GM18499 (cell line): ENCODE results near the gene NPW.

Source experiments
- ATAC-seq: cut with Tn5 transposase; IDR thresholded peaks from one replicate; pipeline ENCODE4 v1.9.1; 2021; ENCODE audit warnings: moderate number of reproducible peaks; ENCODE audit not compliant: insufficient read depth, unreplicated experiment

The NPW gene

DNA sequence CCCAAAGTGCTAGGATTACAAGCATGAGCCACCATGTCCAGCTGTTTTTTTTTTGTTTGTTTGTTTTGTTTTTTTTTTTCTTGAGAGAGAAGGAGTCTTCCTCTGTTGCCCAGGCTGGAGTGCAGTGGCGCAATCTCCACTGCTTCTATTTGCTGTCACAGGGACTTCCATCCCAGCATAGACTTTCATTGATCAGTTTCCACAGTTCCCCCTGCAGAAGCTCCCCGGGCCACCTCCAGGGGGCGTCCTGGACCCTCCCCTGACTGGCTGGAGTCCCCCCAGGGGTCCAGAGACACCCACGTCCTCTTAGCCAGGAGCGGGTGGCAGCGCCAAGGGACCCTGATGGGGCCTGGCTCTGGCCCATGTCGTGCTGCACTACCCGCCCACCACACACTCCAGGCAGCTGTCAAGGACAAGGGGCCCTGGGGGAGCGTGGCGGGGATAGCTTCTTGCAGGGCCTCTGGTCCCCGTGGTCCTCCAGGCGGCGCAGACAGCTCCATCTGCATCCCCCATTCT, 3.1 kb upstream of the NPW start:
- ATAC-seq, result no peak

- no peak for ATAC-seq
These were observed 591 bp downstream of the NPW start for GRCh38 chr16:2019921-2020831.

- ATAC-seq, result no peak
These were observed 3.1 kb downstream of the NPW start for GRCh38 chr16:2022723-2023091.

- ATAC-seq, result no peak
These were observed 3.8 kb downstream of the NPW start for GRCh38 chr16:2023092-2024031.

- no peak for ATAC-seq
These were observed 4.4 kb downstream of the NPW start for GRCh38 chr16:2024032-2024420.

GRCh38 chr16:2025251-2025650, 5.7 kb downstream of the NPW start:
- no peak for ATAC-seq

- ATAC-seq, result no peak
These were observed 6.4 kb downstream of the NPW start for GRCh38 chr16:2025878-2026460.

DNA sequence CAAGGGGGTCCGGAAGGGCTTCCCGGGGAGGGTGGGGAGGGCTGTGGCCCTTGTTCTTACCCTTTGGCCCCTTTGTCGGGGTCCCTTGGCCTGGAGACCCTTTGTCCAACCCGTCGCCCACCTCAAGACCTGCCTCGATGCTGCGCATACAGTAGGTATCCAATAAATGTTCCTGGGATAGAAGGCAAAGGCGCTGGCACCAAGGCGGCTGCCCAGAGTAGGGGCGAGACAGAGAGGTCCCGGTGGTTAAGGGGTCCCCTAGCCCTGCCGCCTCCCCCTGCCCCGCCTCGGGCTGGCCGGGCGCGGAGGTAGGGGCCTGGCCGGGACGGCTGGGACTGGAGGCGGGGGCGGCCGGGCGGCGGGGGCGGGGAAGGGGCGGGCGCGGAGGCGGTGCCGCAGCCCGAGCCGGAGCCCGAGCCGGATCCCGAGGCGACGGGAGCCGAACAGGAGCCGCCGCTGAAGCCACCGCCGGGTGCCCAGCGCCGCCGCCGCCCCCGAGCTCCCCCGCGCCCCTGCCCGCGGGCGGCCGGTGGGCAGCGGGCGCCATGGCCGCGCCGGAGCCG, 7.0 kb downstream of the NPW start, which contains the start of gene NHERF2:
Gene NHERF2 (plus strand): TSS at position 442 of the 563 bp plus-strand sequence. CDS start 104 bp downstream, at position 546.
- ATAC-seq, result no peak

DNA sequence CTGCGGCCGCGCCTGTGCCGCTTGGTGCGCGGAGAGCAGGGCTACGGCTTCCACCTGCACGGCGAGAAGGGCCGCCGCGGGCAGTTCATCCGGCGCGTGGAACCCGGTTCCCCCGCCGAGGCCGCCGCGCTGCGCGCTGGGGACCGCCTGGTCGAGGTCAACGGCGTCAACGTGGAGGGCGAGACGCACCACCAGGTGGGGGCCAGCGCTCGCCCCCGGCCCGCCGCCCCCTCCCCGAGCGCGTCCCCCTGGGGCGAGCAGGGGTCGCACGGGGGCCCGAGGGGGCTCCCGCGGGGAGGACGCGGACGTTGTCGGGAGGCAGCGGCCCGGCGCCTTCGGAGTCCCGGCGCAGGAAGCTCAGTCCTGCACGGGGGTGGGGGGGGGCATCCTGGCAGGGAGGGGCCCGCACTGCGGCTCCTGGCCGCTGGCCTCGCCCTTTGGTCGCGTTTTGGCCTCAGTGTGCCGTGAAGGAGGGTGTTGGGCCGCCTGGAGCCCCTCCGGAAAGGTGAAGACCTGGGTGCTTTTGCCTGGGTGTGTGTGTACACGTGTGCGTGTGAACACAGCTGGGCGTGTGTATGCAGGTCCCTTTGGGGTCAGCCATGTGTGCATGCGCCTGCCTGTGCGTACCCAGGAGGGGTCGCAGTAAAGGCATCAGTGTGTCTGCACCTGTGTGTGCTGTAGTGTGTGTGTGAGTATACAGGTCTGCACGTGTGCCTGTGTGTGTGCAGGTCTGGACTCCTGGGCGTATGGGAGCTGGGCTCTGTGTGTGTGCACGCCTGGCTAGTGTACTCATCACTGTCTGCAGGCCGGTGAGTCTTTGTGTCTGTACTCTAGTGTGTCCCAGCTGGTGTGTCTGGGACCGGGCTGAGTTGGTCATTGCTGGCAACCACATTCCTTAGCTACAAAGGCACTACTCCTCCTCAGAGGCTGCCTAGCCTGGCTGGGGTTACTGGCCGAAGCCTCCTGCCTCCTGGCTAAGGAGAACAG, 7.7 kb downstream of the NPW start:
- ATAC-seq, result no peak

GRCh38 chr16:2028146-2028545, 8.6 kb downstream of the NPW start:
- no peak for ATAC-seq

GRCh38 chr16:2028620-2029220, 9.1 kb downstream of the NPW start:
- ATAC-seq, result no peak

DNA sequence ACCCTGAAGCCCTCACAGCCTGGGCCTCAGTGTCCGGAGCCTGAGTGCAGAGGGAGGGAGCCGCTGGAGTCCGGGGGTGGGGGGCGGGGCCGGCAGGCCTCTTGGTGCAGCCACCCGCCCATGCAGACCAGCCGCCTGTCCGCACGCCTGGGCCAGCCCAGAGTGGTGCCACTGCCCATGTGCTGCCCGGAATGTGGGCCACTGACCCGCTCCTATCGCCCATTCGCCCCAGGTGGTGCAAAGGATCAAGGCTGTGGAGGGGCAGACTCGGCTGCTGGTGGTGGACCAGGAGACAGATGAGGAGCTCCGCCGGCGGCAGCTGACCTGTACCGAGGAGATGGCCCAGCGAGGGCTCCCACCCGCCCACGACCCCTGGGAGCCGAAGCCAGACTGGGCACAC, 9.8 kb downstream of the NPW start:
- no peak for ATAC-seq

- ATAC-seq, result no peak
These were observed 10.5 kb downstream of the NPW start for GRCh38 chr16:2030036-2030435.

GRCh38 chr16:2031081-2031577, 11.5 kb downstream of the NPW start:
- ATAC-seq, result no peak

DNA sequence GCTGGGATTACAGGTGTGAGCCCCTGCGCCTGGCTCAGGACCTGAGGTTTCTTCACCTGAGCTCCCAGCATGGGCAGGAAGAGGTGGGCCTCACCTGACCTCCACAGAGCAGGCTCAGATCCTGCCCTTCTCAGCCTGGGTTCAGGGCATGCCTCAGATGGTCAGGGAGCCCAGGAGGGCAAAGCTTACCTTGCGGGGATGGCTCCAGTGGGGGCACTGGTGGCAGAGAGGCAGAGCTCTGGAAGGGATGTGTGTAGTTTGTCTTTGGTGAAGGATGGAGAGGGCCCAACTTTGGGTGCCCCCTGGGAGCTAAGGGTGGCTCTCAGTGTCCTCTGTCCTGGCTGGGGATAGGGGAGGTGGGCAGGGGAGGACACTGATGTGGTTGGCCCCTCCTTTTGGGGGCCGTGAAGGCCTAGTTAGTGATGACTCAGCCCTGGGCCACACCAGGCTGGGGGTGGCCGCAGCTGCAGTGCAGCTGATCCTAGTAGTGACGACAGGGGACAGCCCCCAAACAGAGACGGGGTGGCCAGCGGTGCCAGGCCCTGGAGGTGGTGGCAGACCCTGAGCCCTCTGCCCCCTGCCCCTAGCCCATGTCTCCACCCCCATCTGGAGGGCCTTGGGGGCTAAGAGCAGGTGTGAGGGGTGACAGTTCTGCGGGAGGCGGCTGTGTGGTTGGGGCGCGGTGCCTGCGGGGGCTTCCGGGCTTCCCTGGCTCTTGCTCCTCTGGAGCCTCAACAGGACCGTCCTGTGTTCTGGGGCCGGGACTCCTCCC, 12.9 kb downstream of the NPW start:
- ATAC-seq, result no peak

DNA sequence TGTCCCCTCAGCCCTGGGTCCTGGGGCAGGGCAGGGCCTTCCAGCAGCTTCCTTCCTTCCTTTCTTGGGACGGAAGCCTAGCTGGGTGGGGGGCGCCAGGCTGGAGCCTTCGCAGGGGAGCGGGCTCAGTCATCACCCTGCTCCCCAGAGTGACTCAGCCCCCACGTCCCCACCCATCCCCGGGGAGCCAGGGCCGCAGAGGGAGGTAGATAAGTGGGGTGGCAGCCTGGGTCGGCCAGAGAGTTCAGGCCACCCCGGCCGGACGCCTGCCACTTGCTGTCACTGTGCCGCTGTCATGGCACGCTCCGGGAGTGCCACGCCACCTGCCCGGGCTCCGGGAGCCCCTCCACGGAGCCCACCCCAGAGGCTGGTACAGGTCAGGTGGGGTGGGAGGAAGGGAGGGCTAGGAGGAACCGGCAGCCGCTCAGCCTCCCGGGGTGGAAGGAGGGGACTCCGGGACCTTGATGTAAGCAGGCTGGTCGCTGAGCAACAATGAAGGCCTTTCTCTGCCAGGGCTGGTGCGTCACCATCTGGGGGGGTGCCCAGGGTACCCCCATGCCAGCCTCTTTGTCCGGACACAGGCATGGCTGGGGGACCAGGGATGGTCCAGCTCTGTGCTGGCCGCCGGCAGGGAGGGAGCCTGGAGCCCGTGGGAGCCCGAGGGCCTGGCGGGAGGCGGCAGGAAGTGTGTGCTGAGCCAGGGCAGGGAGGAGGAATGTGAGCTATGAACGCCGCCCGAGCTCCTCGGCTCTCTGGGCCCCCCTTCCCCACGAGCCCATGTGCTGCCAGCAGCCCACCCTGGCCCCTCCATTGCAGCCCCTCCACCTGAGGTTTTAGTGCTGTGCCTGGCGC, 13.7 kb downstream of the NPW start:
- ATAC-seq, result no peak
